Suprapubic skin (tissue), 4 donors: Measurements from ENCODE around the gene SHE.

Source experiments
- POLR2A ChIP-seq, 2 donors: fragments of 450-650 bp; IDR thresholded peaks; one replicate each; pipeline ENCODE4 v1.6.1; 2017; ENCODE audit warnings: antibody characterized with exemption in 2 of 2, mild to moderate bottlenecking in 2 of 2, moderate library complexity in 2 of 2
- POLR2AphosphoS5 ChIP-seq, 3 donors: sonication (generic); formaldehyde crosslinking; IDR thresholded peaks; one replicate each; pipeline ENCODE4 v1.6.1; 2017; ENCODE audit warnings: antibody characterized with exemption in 3 of 3
- TF ChIP-seq, protein P1 (sequence below), 2 donors: fragments of 200-600 bp in 1 of 2; fragments of 450-650 bp in 1 of 2; sonication (generic) in 1 of 2; IDR thresholded peaks; one replicate each; pipeline ENCODE4 v1.5.1; 2016 to 2019; ENCODE audit warnings: antibody characterized with exemption in 2 of 2, mild to moderate bottlenecking in 1 of 2, moderate library complexity in 1 of 2

DNA sequence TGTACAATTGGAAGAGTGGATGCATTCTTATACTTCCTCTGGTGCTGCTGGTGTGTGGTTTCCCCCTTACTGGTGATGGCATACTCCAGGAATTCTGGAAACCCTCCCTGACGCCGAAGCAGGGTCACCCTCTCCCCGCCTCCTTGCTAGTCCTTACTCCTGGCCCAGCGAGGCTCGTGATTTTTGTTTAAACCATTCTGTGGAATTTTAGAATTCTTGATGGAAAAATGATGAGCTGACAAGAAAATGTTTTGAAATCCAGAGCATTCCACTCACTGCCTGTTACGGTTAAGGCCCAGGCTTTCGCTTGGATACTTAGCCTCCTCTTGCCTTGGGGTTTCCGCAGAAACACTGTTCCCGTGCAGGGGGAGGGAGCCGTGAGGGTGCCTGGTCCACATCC, 55.9 kb downstream of the SHE start:
- TF ChIP-seq, protein P1, sequence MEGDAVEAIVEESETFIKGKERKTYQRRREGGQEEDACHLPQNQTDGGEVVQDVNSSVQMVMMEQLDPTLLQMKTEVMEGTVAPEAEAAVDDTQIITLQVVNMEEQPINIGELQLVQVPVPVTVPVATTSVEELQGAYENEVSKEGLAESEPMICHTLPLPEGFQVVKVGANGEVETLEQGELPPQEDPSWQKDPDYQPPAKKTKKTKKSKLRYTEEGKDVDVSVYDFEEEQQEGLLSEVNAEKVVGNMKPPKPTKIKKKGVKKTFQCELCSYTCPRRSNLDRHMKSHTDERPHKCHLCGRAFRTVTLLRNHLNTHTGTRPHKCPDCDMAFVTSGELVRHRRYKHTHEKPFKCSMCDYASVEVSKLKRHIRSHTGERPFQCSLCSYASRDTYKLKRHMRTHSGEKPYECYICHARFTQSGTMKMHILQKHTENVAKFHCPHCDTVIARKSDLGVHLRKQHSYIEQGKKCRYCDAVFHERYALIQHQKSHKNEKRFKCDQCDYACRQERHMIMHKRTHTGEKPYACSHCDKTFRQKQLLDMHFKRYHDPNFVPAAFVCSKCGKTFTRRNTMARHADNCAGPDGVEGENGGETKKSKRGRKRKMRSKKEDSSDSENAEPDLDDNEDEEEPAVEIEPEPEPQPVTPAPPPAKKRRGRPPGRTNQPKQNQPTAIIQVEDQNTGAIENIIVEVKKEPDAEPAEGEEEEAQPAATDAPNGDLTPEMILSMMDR (IDR thresholded peaks at IDR 0.05): no peak
- no peak for TF ChIP-seq POLR2AphosphoS5 (IDR thresholded peaks at IDR 0.05)
- no peak for TF ChIP-seq POLR2A (IDR thresholded peaks at IDR 0.05)
